H9 (cell line): ENCODE measurements around the gene TBC1D23. TPM values are rescaled to one million over a fixed set of nuclear protein-coding genes. Genes with fewer than 3 reads are reported as not detected.
"Not testable (repeated sequence)": the region's sequence is repeated elsewhere in the genome, so short reads cannot be mapped to it uniquely, and the experiment has no call there.

ENCODE experiments used
- DNase-seq: peaks from one replicate; pipeline ENCODE4 v3.0.0-alpha.2; 2017
- H2AFZ ChIP-seq: one replicate; pipeline ENCODE4 v1.6.1; 2013; ENCODE audit warnings: mild to moderate bottlenecking, low read length, control low read depth, moderate library complexity
- H2AK5ac ChIP-seq: 2 replicates; pipeline ENCODE4 v1.6.1; 2013; ENCODE audit warnings: low read length, control low read depth, mixed read lengths; ENCODE audit not compliant: insufficient read length
- H2BK120ac ChIP-seq: one replicate; pipeline ENCODE4 v1.6.1; 2013; ENCODE audit warnings: low read depth, mild to moderate bottlenecking, low read length, control low read depth, inconsistent platforms; ENCODE audit not compliant: poor library complexity, severe bottlenecking
- H2BK12ac ChIP-seq: 2 replicates; pipeline ENCODE4 v1.6.1; 2013; ENCODE audit warnings: low read length, control low read depth, mixed read lengths, low read depth; ENCODE audit not compliant: insufficient read length
- H2BK15ac ChIP-seq: 2 replicates; pipeline ENCODE4 v1.6.1; 2013; ENCODE audit warnings: low read depth, low read length, control low read depth
- H2BK20ac ChIP-seq: one replicate; pipeline ENCODE4 v1.6.1; 2013; ENCODE audit warnings: low read depth, mild to moderate bottlenecking, low read length, control low read depth, inconsistent platforms; ENCODE audit not compliant: poor library complexity, severe bottlenecking
- H2BK5ac ChIP-seq: 2 replicates; pipeline ENCODE4 v1.6.1; 2013; ENCODE audit warnings: low read length, control low read depth, mixed read lengths; ENCODE audit not compliant: insufficient read length
- H3K14ac ChIP-seq: 2 replicates; pipeline ENCODE4 v1.6.1; 2013; ENCODE audit warnings: low read length, control low read depth; ENCODE audit not compliant: insufficient read depth
- H3K18ac ChIP-seq: 2 replicates; pipeline ENCODE4 v1.6.1; 2013; ENCODE audit warnings: low read depth, mild to moderate bottlenecking, mixed read lengths, low read length, control low read depth; ENCODE audit not compliant: insufficient read length
- H3K23ac ChIP-seq: 2 replicates; pipeline ENCODE4 v1.6.1; 2013; ENCODE audit warnings: low read length, control low read depth, mixed read lengths, low read depth; ENCODE audit not compliant: insufficient read length
- H3K23me2 ChIP-seq: 2 replicates; pipeline ENCODE4 v1.6.1; 2013; ENCODE audit warnings: low read depth, mild to moderate bottlenecking, mixed read lengths, low read length, control low read depth; ENCODE audit not compliant: insufficient read length, poor library complexity, severe bottlenecking
- H3K27ac ChIP-seq: 2 replicates; pipeline ENCODE4 v1.5.1; 2013; ENCODE audit warnings: low read length, control low read depth, mixed read lengths, low read depth; ENCODE audit not compliant: insufficient read length
- H3K27me3 ChIP-seq: 2 replicates; pipeline ENCODE4 v1.6.1; 2013; ENCODE audit warnings: low read length, control low read depth, inconsistent platforms; ENCODE audit not compliant: insufficient read depth
- H3K4ac ChIP-seq: 2 replicates; pipeline ENCODE4 v1.6.1; 2013; ENCODE audit warnings: low read depth, mild to moderate bottlenecking, control low read depth, inconsistent platforms, low read length, moderate library complexity
- H3K4me1 ChIP-seq: 2 replicates; pipeline ENCODE4 v1.6.1; 2013; ENCODE audit warnings: low read length, control low read depth, inconsistent platforms; ENCODE audit not compliant: insufficient read depth
- H3K4me2 ChIP-seq: 2 replicates; pipeline ENCODE4 v1.6.1; 2013; ENCODE audit warnings: low read length, control low read depth, mixed read lengths; ENCODE audit not compliant: insufficient read length, insufficient read depth
- H3K56ac ChIP-seq: 2 replicates; pipeline ENCODE4 v1.6.1; 2013; ENCODE audit warnings: low read depth, mild to moderate bottlenecking, mixed read lengths, low read length, control low read depth; ENCODE audit not compliant: insufficient read length
- H3K79me1 ChIP-seq: 2 replicates; pipeline ENCODE4 v1.6.1; 2013; ENCODE audit warnings: low read depth, mild to moderate bottlenecking, moderate library complexity, low read length, control low read depth, inconsistent platforms; ENCODE audit not compliant: insufficient read depth, poor library complexity, severe bottlenecking
- H3K79me2 ChIP-seq: 2 replicates; pipeline ENCODE4 v1.6.1; 2013; ENCODE audit warnings: low read length, control low read depth, inconsistent platforms; ENCODE audit not compliant: insufficient read depth
- H3K9ac ChIP-seq: 2 replicates; pipeline ENCODE4 v1.6.1; 2013; ENCODE audit warnings: low read length, control low read depth, mixed read lengths; ENCODE audit not compliant: insufficient read length; ENCODE audit errors: extremely low read depth
- H3K9me3 ChIP-seq: one replicate; pipeline ENCODE4 v1.6.1; 2013; ENCODE audit warnings: low read depth, low read length, inconsistent platforms; ENCODE audit not compliant: control insufficient read depth
- H3T11ph ChIP-seq: one replicate; pipeline ENCODE4 v1.6.1; 2013; ENCODE audit warnings: mild to moderate bottlenecking, low read length, control low read depth, inconsistent platforms
- H4K20me1 ChIP-seq: one replicate; pipeline ENCODE4 v1.6.1; 2013; ENCODE audit not compliant: control insufficient read depth, insufficient read length, insufficient read depth
- H4K5ac ChIP-seq: 2 replicates; pipeline ENCODE4 v1.6.1; 2013; ENCODE audit warnings: low read depth, mild to moderate bottlenecking, mixed read lengths, low read length, control low read depth; ENCODE audit not compliant: insufficient read length
- H4K8ac ChIP-seq: replicated peaks from 2 replicates; pipeline ENCODE4 v1.6.1; 2013; ENCODE audit warnings: low read length, control low read depth, mixed read lengths, low read depth; ENCODE audit not compliant: insufficient read length
- H4K91ac ChIP-seq: 2 replicates; pipeline ENCODE4 v1.6.1; 2013; ENCODE audit warnings: low read depth, mild to moderate bottlenecking, moderate library complexity, mixed read lengths, low read length, control low read depth; ENCODE audit not compliant: insufficient read length
- H3K27ac Mint-ChIP-seq, 3 experiments: 2 replicates in 2 of 3; 3 replicates in 1 of 3; pipeline ENCODE4 v1.8.0; 2020 to 2021; ENCODE audit warnings: mixed read lengths in 3 of 3, mild to moderate bottlenecking in 1 of 3, moderate library complexity in 1 of 3
- H3K27me3 Mint-ChIP-seq: 2 replicates; pipeline ENCODE4 v1.8.0; 2021; ENCODE audit warnings: low read depth, mild to moderate bottlenecking, moderate library complexity, mixed read lengths
- H3K36me3 Mint-ChIP-seq, 3 experiments: 2 replicates in 2 of 3; 3 replicates in 1 of 3; pipeline ENCODE4 v1.8.0; 2020 to 2021; ENCODE audit warnings: low read depth in 3 of 3, mixed read lengths in 3 of 3; ENCODE audit not compliant: insufficient read depth in 1 of 3
- H3K4me1 Mint-ChIP-seq, 2 experiments: 2 replicates each; pipeline ENCODE4 v1.8.0; 2020; ENCODE audit warnings: mixed read lengths in 2 of 2
- H3K4me3 Mint-ChIP-seq, 2 experiments: 2 replicates in 1 of 2; 3 replicates in 1 of 2; pipeline ENCODE4 v1.8.0; 2020 to 2021; ENCODE audit warnings: mild to moderate bottlenecking in 2 of 2, mixed read lengths in 2 of 2, moderate library complexity in 1 of 2
- H3K9me3 Mint-ChIP-seq, 2 experiments: 2 replicates in 1 of 2; 3 replicates in 1 of 2; pipeline ENCODE4 v1.8.0; 2020; ENCODE audit warnings: mild to moderate bottlenecking in 2 of 2, mixed read lengths in 2 of 2, moderate library complexity in 1 of 2
- CTCF ChIP-seq: fragments of 200-600 bp; sonication (generic); conservative IDR thresholded peaks from 3 replicates; pipeline ENCODE4 v1.8.0; 2021; ENCODE audit warnings: antibody characterized with exemption, mild to moderate bottlenecking
- WGBS: extraction: QIAGEN DNeasy Blood & Tissue Kit; methylation state at CpG from one replicate; pipeline ENCODE4 v1.1.7; 2013; ENCODE audit warnings: missing lambda C conversion rate, low lambda C conversion rate, mixed read lengths; ENCODE audit not compliant: insufficient read length; ENCODE audit errors: extremely low coverage; 5-methylcytosine and 5-hydroxymethylcytosine counted together
- total RNA-seq: library from RNA; stranded (reverse); gene quantifications from 2 replicates; pipeline ENCODE4 v1.2.1, GENCODE V29; 2021

Gene TBC1D23
- total RNA-seq, 1 experiment from 2014 or later, result 37.1 TPM

GRCh38 chr3:100238599-100238998 is 22.2 kb upstream of the TBC1D23 start:
- H3K27ac ChIP-seq, result no peak overlapping the region
- H3K4me2 ChIP-seq, result no peak overlapping the region
- Mint-ChIP-seq H3K27ac (no peak overlapping the region), H3K4me3 (no peak overlapping the region), H3K9me3 (peaks cover 7 to 13% of the 10 kb centered on the region in 2 experiments), H3K4me1 (peaks cover 0 to 3% of the 10 kb centered on the region in 2 experiments; a peak in 2 of 4 replicates), H3K36me3 (peaks cover 3 to 4% (median 3%) of the 10 kb centered on the region in 3 experiments; a peak in 4 of 7 replicates), H3K27me3 (no peaks in the 10 kb centered on the region)
- H3T11ph ChIP-seq, result no peak overlapping the region
- no peak overlapping the region for H2BK15ac ChIP-seq
- H3K14ac ChIP-seq, result no peak overlapping the region
- no peak overlapping the region for H3K18ac ChIP-seq
- no peaks in the 10 kb centered on the region for H3K4me1 ChIP-seq
- no peak overlapping the region for H2AFZ ChIP-seq
- H4K91ac ChIP-seq, result no peak overlapping the region
- H4K20me1 ChIP-seq, result no peaks in the 10 kb centered on the region
- H3K79me1 ChIP-seq, result no peaks in the 10 kb centered on the region
- no peaks in the 10 kb centered on the region for H3K27me3 ChIP-seq
- no peak overlapping the region for H4K8ac ChIP-seq
- no peaks in the 10 kb centered on the region for H3K23me2 ChIP-seq
- no peak overlapping the region for H4K5ac ChIP-seq
- no peak overlapping the region for H3K4ac ChIP-seq
- H2BK120ac ChIP-seq, result no peak overlapping the region
- H2BK5ac ChIP-seq, result no peak overlapping the region
- H3K9me3 ChIP-seq, result peaks cover 6% of the 10 kb centered on the region
- no peak overlapping the region for H2BK12ac ChIP-seq
- no peak overlapping the region for H3K56ac ChIP-seq
- no peak overlapping the region for H3K9ac ChIP-seq
- no peaks in the 10 kb centered on the region for H3K79me2 ChIP-seq
- TF ChIP-seq CTCF, result no peak
- no peak overlapping the region for H2BK20ac ChIP-seq
- H2AK5ac ChIP-seq, result no peak overlapping the region
- no peak for DNase-seq
- no CpG with 5 or more reads among the region's 1 CpG for WGBS
- H3K23ac ChIP-seq, result no peak overlapping the region

- H3T11ph ChIP-seq, H2BK12ac ChIP-seq, H4K91ac ChIP-seq, H3K4me1 ChIP-seq, H2BK5ac ChIP-seq, H3K18ac ChIP-seq, H2AK5ac ChIP-seq, H3K4ac ChIP-seq, H3K27me3 Mint-ChIP-seq, H2BK120ac ChIP-seq, H4K8ac ChIP-seq, H2BK15ac ChIP-seq, H3K14ac ChIP-seq, H3K27ac ChIP-seq, H3K9ac ChIP-seq, H3K4me3 Mint-ChIP-seq, H3K4me2 ChIP-seq, H3K23me2 ChIP-seq, H4K20me1 ChIP-seq, H3K23ac ChIP-seq, H3K27me3 ChIP-seq, H3K79me1 ChIP-seq, DNase-seq, H3K9me3 ChIP-seq, H2AFZ ChIP-seq, H3K79me2 ChIP-seq, H3K56ac ChIP-seq, H2BK20ac ChIP-seq, H4K5ac ChIP-seq, H3K36me3 Mint-ChIP-seq: not testable (repeated sequence)
- Mint-ChIP-seq H3K9me3 (peaks cover 7 to 12% of the 10 kb centered on the region in 2 experiments), H3K27ac (0 out of 7 replicates have a peak overlapping the region, but pooled peaks of 1 of the 3 experiments have one; percentile 62), H3K4me1 (peaks cover 8 to 12% of the 10 kb centered on the region in 2 experiments)
- WGBS, result no CpG with 5 or more reads among the region's 1 CpG
Observed at GRCh38 chr3:100242471-100242870, 18.3 kb upstream of the TBC1D23 start.
